MV-4-11 (cell line): ENCODE measurements around the gene PCDHB4.
"Not testable (repeated sequence)": the region's sequence is repeated elsewhere in the genome, so short reads cannot be mapped to it uniquely, and the experiment has no call there.

ENCODE experiments used
- DNase-seq: peaks from one replicate; lab custom pipeline; 2025; lab: John Stamatoyannopoulos, UW

The PCDHB4 gene

DNA sequence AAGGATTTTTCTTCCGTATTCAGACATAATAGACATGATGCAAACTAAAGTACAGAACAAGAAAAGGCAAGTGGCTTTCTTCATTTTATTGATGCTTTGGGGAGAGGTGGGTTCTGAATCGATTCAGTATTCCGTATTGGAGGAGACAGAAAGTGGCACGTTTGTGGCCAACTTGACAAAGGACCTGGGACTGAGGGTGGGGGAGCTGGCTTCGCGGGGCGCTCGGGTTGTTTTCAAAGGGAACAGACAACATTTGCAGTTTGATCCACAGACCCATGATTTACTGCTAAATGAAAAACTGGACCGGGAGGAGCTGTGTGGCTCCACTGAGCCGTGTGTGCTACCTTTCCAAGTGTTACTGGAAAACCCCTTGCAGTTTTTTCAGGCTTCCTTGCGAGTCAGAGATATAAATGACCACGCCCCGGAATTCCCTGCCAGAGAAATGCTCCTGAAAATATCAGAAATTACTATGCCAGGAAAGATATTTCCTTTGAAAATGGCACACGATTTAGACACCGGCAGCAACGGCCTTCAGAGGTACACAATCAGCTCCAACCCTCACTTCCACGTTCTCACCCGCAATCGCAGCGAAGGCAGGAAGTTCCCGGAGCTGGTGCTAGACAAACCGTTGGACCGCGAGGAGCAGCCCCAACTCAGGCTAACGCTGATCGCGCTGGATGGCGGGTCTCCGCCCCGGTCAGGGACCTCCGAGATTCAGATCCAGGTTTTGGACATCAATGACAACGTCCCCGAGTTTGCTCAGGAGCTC is 28.8 kb downstream of the PCDHB4 start:
- no peak for DNase-seq

DNA sequence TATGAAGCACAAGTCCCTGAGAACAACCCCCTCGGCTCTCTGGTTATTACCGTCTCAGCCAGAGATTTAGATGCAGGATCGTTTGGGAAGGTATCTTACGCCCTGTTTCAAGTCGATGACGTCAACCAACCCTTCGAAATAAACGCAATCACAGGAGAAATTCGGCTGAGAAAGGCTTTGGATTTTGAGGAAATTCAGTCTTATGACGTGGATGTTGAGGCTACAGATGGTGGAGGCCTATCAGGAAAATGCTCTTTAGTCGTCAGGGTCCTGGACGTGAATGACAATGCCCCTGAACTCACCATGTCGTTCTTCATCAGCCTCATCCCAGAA is 29.3 kb downstream of the PCDHB4 start:
- DNase-seq: no peak

- DNase-seq: not testable (repeated sequence)
Measured at GRCh38 chr5:141151632-141152031, 30.0 kb downstream of the PCDHB4 start.

DNA sequence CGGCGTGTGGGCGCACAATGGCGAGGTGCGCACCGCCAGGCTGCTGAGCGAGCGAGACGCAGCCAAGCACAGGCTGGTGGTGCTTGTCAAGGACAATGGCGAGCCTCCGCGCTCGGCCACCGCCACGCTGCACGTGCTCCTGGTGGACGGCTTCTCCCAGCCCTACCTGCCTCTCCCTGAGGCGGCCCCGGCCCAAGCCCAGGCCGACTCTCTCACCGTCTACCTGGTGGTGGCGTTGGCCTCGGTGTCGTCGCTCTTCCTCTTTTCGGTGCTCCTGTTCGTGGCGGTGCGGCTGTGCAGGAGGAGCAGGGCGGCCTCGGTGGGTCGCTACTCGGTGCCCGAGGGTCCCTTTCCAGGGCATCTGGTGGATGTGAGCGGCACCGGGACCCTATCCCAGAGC is 30.5 kb downstream of the PCDHB4 start:
- DNase-seq: not testable (repeated sequence)

DNA sequence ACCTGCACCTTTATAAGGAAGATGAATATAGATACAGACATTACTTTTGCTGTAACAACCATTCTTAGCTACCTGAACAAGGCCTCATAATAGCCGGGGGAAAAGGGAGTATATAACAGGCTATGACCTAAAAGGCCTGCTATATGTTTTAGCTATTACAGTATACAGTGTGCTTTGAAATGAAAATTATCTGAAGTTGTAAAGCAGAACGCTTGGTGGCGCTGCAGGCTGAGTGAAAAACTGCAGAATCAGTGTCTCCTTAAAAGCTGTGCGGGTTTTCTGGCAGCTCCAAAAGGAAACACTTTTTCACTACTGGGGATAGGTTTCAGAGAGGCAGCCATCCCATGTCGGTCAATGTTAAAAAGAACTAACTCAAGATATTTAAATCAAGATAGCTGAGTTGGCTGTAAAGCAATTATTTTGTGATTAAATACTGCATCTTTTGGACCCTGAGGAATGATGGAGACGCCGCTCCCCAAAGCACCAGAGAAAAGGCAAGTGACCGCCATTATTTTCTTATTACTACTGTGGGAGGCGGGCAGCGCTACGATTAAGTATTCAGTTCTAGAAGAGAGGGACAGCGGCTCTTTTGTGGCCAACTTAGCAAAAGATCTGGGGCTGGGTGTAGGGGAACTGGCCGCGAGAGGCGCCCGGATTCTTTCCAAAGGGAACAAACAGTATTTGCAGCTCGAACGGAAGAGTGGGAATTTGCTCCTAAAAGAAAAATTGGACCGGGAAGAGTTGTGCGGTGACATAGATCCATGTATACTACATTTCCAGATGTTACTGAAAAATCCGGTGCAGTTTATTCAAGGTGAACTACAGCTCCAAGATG is 34.1 kb downstream of the PCDHB4 start:
- no peak for DNase-seq

- not testable (repeated sequence) for DNase-seq
Measured at GRCh38 chr5:141157356-141157755, 35.7 kb downstream of the PCDHB4 start.

DNA sequence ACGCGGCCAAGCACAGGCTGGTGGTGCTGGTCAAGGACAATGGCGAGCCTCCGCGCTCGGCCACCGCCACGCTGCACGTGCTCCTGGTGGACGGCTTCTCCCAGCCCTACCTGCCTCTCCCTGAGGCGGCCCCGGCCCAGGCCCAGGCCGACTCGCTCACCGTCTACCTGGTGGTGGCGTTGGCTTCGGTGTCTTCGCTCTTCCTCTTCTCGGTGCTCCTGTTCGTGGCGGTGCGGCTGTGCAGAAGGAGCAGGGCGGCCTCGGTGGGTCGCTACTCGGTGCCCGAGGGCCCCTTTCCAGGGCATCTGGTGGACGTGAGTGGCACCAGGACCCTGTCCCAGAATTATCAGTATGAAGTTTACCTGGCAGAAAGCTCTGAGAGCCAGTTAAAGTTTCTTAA is 36.3 kb downstream of the PCDHB4 start:
- not testable (repeated sequence) for DNase-seq

- DNase-seq: no peak
Measured at GRCh38 chr5:141172381-141173204, 51.0 kb downstream of the PCDHB4 start, which contains the start of gene PCDHB7. TSS of gene PCDHB7 (plus strand) at chr5:141172644. CDS start at chr5:141172836, 192 bp downstream.

DNA sequence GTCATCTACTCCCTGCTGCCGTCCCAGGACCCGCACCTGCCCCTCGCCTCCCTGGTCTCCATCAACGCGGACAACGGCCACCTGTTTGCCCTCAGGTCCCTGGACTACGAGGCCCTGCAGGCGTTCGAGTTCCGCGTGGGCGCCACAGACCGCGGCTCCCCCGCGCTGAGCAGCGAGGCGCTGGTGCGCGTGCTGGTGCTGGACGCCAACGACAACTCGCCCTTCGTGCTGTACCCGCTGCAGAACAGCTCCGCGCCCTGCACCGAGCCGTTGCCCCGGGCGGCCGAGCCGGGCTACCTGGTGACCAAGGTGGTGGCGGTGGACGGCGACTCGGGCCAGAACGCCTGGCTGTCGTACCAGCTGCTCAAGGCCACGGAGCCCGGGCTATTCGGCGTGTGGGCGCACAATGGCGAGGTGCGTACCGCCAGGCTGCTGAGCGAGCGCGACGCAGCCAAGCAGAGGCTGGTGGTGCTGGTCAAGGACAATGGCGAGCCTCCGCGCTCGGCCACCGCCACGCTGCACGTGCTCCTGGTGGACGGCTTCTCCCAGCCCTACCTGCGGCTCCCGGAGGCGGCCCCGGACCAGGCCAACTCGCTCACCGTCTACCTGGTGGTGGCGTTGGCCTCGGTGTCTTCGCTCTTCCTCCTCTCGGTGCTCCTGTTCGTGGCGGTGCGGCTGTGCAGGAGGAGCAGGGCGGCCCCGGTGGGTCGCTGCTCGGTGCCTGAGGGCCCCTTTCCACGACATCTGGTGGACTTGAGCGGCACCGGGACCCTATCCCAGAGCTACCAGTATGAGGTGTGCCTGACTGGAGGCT is 52.9 kb downstream of the PCDHB4 start:
- not testable (repeated sequence) for DNase-seq
